Measurements from ENCODE around the gene TEX22.

TEX22 gene

DNA sequence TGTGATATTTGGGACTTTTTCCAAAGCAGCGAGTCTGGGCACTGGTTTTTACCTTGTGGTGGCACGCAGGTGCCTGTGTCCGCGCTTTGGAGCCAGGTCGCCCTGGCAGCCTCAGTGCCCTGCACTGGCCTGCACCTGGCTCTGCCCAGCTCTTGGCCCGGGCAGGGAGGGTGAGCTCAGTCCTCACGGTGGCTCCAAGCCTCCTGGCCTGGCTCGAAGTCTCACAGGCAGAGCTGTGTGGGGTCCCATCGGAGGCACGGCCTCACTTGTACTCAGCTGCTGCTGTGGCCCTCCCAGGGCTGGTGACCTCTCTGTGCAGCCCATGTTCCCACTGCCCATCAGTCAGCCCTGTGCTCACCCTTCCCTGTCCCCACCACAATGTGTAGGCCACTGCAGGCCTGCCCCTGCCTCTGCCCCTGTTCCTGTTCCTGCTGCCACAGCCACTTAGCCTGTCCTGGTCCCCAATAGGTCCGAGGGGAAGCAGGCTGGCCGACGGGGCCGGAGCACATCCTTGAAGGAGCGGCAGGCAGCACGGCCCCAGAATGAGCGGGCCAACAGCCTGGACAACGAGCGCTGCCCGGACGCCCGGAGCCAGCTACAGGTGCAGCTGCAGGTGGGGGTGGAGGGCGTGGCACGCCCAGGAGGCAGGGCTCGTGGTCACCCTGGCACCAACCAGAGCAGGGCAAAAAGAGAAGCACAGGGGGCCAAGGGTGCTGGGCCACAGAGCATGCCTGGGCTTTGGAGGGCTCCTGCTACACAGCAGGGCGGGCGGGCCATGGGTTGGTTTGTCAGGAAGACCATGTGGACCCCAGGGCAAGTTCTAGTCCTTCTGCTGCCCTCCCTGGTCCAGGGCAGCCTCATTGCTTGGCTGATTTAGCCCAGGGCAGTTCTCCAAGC, 16.6 kb upstream of the TEX22 start:
- TF ChIP-seq CTCF (conservative IDR thresholded peaks at IDR 0.05; ENCODE audit: low read length) = no peak
- no peak for DNase-seq (ENCODE audit: low read depth)
- no peak overlapping the region for H3K4me3 ChIP-seq (ENCODE audit: low read length)

GRCh38 chr14:105382343-105383082, 15.8 kb upstream of the TEX22 start:
- no peak overlapping the region for H3K4me3 ChIP-seq (ENCODE audit: low read length)
- DNase-seq (ENCODE audit: low read depth) = no peak
- no peak for TF ChIP-seq CTCF (conservative IDR thresholded peaks at IDR 0.05; ENCODE audit: low read length)

- TF ChIP-seq CTCF (conservative IDR thresholded peaks at IDR 0.05; ENCODE audit: low read length) = no peak
- H3K4me3 ChIP-seq (ENCODE audit: low read length) = no peak overlapping the region
- no peak for DNase-seq (ENCODE audit: low read depth)
Observed at GRCh38 chr14:105383083-105383730, 15.1 kb upstream of the TEX22 start.

GRCh38 chr14:105384041-105384557, 14.2 kb upstream of the TEX22 start:
- DNase-seq (ENCODE audit: low read depth) = no peak
- H3K4me3 ChIP-seq (ENCODE audit: low read length) = no peak overlapping the region
- no peak for TF ChIP-seq CTCF (conservative IDR thresholded peaks at IDR 0.05; ENCODE audit: low read length)

DNA sequence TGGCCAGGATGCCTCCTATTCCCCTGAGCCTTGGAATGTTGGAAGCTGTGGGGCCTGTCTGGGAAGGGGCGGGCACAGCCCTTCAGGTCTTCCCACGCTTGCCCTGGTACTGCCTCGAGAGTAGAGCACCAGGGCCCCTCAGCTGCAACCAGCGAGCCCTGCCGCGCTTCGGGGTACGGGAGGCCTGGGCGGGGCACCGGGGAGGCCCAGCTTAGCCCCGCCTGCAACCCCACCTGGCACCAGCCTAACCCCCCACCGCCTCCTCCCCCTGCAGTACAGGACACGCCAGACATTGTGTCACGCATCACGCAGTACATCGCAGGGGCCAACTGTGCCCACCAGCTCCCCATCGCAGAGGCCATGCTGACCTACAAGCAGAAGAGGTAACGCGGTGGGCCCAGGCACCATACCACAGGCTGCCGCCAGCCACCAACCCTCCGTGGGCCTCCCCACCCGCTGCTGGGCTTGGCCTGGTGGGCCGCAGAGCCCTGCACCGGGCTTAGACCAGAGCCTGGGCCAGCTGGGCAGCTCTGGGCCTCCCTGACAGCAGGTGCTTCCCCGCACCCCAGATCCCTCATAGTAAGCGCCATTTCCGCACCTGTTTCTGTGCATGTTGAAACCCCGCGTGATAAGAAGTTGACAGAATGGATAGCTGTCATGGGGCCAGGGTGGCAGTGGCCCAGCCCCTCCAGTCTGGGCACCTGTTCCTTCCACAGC, 13.6 kb upstream of the TEX22 start:
- no peak for TF ChIP-seq CTCF (conservative IDR thresholded peaks at IDR 0.05; ENCODE audit: low read length)

DNA sequence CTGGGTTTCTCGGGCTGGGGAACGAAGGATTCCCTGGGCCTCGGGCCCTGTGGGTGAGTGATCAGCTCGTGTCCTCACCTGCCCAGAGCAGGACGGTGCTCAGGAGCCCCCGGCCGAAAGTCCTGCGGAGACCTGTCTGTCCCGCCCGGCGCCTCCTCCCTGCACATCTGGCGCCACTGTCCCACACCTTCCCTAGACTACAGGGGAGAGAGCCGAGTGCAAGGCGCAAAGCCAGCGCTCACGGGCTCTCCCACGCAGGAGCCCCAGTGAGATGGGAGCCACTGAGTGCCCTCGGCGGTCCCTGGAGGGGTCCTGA, 13.1 kb upstream of the TEX22 start:
- no peak overlapping the region for H3K4me3 ChIP-seq (ENCODE audit: low read length)
- no peak for TF ChIP-seq CTCF (conservative IDR thresholded peaks at IDR 0.05; ENCODE audit: low read length)
- no peak for DNase-seq (ENCODE audit: low read depth)

More for the DNA sequence above, 13.6 kb upstream of the TEX22 start:
- H3K4me3 ChIP-seq (ENCODE audit: low read length) = no peak overlapping the region
- DNase-seq (ENCODE audit: low read depth) = no peak

Data from AG10803 (cell line).